Activated naive CD8-positive, alpha-beta T cell treated with anti-CD3 and anti-CD28 coated beads, Interleukin-2, amount 50 U/mL, for 24 hours (primary cell): Measurements from ENCODE around the gene CBLN3.

Experiments
- ATAC-seq: fragments of 150-1000 bp; cut with Tn5 transposase; one replicate; pipeline ENCODE4 v1.10.0; 2021
- DNase-seq: peaks from one replicate; pipeline ENCODE4 v3.0.0; 2021
- H3K27ac Mint-ChIP-seq: one replicate; pipeline ENCODE4 v1.8.0; 2021; ENCODE audit warnings: mild to moderate bottlenecking, mixed read lengths
- H3K27me3 Mint-ChIP-seq: one replicate; pipeline ENCODE4 v1.8.0; 2021; ENCODE audit warnings: mixed read lengths
- H3K36me3 Mint-ChIP-seq: one replicate; pipeline ENCODE4 v1.8.0; 2021; ENCODE audit warnings: low read depth, mixed read lengths
- H3K4me1 Mint-ChIP-seq: one replicate; pipeline ENCODE4 v1.8.0; 2021; ENCODE audit warnings: mixed read lengths
- H3K4me3 Mint-ChIP-seq: one replicate; pipeline ENCODE4 v1.8.0; 2021; ENCODE audit warnings: mild to moderate bottlenecking, moderate library complexity, mixed read lengths
- H3K9me3 Mint-ChIP-seq: one replicate; pipeline ENCODE4 v1.8.0; 2021; ENCODE audit warnings: mixed read lengths

Gene CBLN3

DNA sequence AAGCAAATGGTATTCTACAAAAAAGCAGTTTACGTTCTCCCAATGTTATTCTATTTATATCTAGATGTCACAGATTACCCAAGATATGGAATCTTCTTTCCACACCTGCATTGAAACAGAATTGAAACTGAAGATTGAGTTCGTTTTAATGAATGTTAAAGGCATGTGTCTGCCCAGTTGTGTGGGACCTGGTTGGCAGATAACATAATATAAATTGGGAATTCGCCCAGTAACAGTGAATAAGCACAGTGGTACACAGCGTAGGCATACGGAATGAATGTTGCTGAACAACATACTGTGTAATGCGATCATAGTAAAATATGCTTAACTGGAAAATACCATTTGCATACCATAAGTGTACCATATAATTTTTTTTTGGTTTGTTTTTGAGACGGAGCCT, 4.6 kb upstream of the CBLN3 start:
- peaks cover 50% of the 10 kb centered on the region for H3K4me1 Mint-ChIP-seq
- no peaks in the 10 kb centered on the region for H3K9me3 Mint-ChIP-seq
- no peak overlapping the region for H3K4me3 Mint-ChIP-seq
- DNase-seq (no peak), ATAC-seq (no peak)
- H3K27ac Mint-ChIP-seq = no peak overlapping the region
- peaks cover 36% of the 10 kb centered on the region for H3K36me3 Mint-ChIP-seq
- no peaks in the 10 kb centered on the region for H3K27me3 Mint-ChIP-seq

DNA sequence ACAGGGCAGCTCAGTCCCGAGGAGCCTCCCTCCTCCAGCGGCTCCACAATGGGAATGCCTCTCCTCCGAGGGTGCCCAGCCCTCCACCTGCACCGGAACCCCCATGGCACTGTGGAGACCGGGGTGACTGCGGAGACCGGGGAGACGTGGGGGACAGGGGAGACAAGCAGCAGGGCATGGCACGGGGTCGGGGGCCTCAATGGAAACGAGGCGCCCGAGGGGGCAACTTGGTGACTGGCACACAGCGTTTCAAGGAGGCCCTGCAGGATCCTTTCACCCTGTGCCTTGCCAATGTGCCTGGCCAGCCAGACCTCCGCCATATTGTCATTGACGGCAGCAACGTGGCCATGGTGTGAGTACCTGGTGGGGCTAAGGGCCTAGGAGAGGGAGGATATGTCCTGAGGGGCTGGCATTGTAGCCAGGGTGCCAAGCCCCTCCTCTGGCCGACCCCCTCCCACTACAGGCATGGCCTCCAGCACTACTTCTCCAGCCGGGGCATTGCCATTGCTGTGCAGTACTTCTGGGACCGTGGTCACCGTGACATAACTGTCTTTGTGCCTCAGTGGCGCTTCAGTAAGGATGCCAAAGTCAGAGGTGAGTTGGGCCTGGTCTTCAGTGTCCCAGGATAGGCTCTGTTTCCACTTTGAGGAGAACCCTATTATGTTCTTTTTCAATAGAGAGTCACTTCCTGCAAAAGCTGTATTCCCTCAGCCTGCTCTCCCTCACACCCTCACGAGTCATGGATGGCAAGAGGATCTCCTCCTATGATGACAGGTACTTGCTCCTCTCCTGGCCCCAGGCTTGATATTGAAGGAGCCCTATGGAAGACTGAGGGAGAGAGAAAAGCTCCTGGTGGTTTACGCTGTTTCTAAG, 3.0 kb upstream of the CBLN3 start:
- peaks cover 40% of the 10 kb centered on the region for H3K4me1 Mint-ChIP-seq
- no peak for ATAC-seq
- no peaks in the 10 kb centered on the region for H3K9me3 Mint-ChIP-seq
- H3K27ac Mint-ChIP-seq = no peak overlapping the region
- H3K27me3 Mint-ChIP-seq = no peaks in the 10 kb centered on the region
- peak overlapping the region; percentile 89 for H3K4me3 Mint-ChIP-seq
- DNase-seq = no peak
- peaks cover 28% of the 10 kb centered on the region for H3K36me3 Mint-ChIP-seq

DNA sequence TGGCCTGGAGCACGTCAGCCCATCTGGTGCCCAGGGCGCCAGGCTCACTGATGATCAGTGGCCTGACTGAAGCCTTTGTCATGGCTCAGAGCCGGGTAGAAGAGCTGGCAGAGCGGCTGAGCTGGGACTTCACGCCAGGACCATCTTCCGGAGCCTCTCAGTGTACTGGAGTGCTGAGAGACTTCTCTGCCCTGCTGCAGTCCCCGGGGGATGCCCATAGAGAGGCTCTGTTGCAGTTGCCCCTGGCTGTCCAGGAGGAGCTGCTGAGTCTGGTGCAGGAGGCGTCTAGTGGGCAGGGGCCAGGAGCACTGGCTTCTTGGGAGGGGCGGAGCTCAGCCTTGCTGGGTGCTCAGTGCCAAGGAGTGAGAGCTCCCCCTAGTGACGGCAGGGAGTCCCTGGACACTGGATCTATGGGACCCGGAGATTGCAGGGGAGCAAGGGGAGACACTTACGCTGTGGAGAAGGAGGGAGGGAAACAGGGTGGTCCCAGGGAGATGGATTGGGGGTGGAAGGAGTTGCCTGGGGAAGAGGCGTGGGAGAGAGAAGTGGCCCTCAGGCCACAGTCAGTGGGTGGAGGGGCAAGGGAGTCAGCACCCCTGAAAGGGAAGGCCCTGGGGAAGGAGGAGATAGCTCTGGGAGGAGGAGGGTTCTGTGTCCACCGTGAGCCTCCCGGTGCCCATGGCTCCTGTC, 2.2 kb upstream of the CBLN3 start:
- H3K4me1 Mint-ChIP-seq = peaks cover 34% of the 10 kb centered on the region
- H3K4me3 Mint-ChIP-seq = peak overlapping the region; percentile 89
- no peaks in the 10 kb centered on the region for H3K9me3 Mint-ChIP-seq
- peak overlapping the region; percentile 92 for H3K27ac Mint-ChIP-seq
- H3K36me3 Mint-ChIP-seq = peaks cover 25% of the 10 kb centered on the region
- peak; percentile 95 for DNase-seq
- no peaks in the 10 kb centered on the region for H3K27me3 Mint-ChIP-seq
- peak; percentile 64 for ATAC-seq

DNA sequence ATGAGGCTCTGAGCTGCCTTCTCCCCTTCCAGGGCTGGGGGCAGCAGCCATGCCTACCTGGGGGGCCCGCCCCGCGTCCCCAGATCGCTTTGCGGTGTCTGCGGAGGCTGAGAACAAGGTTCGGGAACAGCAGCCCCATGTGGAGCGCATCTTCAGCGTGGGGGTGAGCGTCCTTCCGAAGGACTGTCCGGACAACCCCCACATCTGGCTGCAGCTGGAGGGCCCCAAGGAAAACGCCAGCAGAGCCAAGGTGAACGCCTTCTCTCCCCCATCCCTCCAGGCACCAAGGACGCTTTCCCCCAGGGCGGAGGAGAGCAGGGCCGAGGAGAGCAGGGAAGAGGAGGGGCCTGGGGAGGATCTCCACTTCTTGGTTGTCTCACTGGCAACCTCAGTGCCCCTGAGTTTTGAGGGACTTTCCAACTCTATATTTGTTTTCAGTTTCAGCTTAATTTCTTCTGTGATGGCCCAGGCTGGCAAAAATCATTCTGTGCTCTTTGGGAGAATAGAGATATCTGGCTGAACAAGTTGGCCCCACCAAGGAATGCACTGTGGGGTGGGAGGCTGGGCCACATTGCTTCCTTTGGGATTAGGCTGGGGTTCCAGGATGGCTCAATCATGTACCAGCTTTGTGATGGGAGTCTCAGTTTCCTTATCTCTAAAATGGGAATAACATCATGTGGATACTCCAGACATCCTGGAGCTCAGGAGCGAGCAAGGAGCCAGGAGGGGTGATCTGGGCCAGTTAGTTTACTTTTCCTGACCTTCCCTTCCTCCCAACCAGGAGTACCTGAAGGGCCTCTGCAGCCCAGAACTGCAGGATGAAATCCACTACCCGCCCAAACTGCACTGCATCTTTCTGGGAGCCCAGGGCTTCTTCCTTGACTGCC, 1.5 kb upstream of the CBLN3 start:
- peak; percentile 66 for ATAC-seq
- H3K27ac Mint-ChIP-seq = peak overlapping the region; percentile 92
- H3K36me3 Mint-ChIP-seq = peaks cover 21% of the 10 kb centered on the region
- H3K4me3 Mint-ChIP-seq = peak overlapping the region; percentile 89
- no peaks in the 10 kb centered on the region for H3K9me3 Mint-ChIP-seq
- H3K27me3 Mint-ChIP-seq = no peaks in the 10 kb centered on the region
- H3K4me1 Mint-ChIP-seq = peaks cover 36% of the 10 kb centered on the region
- peak; percentile 75 for DNase-seq

DNA sequence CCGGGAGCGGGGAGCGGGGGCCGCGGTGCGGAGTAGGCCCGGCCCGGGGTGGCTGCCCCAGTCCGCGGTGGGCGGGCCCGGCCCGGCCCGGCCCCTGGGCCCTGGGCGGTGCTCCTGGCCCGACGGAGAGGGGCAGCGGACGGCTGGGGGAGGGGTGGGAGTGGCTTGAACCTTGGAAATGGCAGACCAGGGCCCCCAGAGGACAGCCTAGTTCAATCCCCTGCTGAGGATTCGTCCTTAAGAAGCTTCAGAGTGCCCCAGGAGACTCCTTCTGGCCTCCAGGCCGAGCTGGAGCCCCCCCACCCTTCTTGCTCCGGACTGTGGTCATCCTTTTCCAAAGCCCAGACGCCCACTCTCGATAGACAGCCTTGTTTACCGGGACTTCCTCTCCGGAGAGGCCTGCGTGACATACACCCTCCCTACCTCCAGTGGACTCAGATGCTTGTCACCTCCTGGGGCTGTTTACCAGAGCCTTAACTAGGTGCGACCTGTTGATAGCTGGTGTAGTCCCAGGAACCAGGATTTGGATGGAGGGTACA, 744 bp upstream of the CBLN3 start:
- Mint-ChIP-seq H3K9me3 (no peaks in the 10 kb centered on the region), H3K27ac (peak overlapping the region; percentile 92), H3K4me3 (peak overlapping the region; percentile 89), H3K36me3 (peaks cover 16% of the 10 kb centered on the region), H3K27me3 (no peaks in the 10 kb centered on the region), H3K4me1 (peaks cover 42% of the 10 kb centered on the region)
- ATAC-seq (peak; percentile 58), DNase-seq (peak; percentile 68)

DNA sequence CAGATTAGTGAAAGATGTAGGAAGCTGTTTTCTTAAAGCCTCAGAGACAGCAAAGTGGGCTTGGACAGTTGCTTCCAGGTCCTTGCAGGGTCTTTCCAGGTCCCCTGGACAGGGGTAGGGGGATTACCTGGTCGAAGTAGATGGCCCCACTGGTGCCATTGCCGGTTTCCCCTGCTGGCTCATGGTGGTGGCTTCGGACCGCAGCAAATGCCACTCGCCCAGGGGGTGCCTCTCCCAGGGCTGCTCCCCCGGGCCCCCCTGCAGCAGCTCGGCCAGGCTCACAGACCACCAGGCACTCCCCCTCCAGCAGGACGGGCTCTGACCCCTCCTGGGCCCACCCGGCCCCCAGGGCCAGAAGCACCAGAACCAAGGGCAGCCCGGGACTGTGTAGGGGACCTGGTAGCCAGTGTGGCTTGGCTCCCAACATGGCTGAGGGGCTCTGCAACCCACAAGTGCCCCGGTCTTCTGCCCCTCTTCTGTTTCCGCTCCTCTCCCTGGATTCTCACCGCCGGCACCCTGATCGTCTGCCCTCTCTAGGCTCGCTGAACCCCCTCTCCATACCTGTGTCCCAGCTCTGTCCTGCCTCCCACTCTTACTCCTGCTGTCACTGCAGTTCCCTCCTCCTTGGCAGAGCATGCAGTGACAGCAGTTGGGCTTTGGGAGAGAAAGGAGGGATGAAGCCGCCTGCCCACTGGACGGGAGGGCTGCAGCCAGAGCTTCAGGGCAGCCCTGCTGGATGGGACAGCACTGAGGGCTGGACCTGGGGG, 657 bp downstream of the CBLN3 start:
- ATAC-seq (no peak), DNase-seq (no peak)
- Mint-ChIP-seq H3K4me3 (peak overlapping the region; percentile 84), H3K36me3 (peaks cover 13% of the 10 kb centered on the region), H3K27me3 (no peaks in the 10 kb centered on the region), H3K4me1 (peaks cover 43% of the 10 kb centered on the region), H3K27ac (peak overlapping the region; percentile 96), H3K9me3 (no peaks in the 10 kb centered on the region)

DNA sequence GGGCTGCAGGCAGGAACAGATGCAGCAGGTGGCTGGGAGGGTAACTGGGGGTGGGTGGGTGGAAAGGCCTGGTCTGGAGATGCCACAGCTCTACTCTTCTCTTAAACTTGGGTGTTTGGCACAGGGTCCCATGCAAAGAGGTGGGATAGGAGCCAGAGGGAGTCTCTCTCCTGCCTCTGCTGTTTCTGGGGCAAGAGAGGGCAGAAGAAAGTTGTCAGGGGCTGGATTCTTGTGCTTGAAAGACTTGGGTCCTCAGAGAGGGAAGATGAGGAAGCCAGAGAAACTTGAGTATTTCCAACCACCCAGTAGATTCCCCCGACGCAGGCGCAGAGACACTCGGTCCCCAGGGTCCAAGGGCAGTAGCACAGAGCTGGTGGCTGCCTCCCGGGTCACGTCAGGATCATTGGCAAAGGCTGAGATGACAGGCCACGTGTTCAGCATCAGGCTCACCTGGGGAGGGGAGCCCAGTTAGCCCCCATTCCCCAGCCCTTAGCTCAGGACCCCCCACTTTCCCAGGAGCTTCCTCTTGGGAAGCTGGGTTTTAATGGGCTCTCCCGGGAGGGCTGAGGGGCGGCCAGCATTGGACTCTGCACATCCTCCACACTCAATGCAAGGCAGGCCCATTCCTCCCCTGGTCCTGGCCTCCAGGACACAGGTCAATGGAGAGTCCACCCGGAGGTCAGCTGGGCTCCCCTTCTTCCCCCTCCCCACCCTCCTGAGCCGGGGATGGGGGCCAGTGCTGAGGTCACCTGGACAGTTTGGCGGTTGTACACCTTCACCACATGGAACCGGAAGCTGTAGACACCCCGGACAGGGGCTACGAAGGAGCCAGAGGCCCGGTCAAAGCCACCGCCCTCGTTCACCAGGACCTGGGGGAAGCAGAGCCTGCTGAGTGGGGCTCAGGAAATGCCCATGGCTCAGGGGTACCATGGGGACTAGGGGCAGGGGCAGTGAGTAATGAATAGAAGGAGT, 1.6 kb downstream of the CBLN3 start:
- H3K27ac Mint-ChIP-seq = no peak overlapping the region
- no peak for DNase-seq
- no peak overlapping the region for H3K4me3 Mint-ChIP-seq
- no peak for ATAC-seq
- no peaks in the 10 kb centered on the region for H3K27me3 Mint-ChIP-seq
- peaks cover 4% of the 10 kb centered on the region for H3K36me3 Mint-ChIP-seq
- H3K4me1 Mint-ChIP-seq = peaks cover 39% of the 10 kb centered on the region
- H3K9me3 Mint-ChIP-seq = no peaks in the 10 kb centered on the region

DNA sequence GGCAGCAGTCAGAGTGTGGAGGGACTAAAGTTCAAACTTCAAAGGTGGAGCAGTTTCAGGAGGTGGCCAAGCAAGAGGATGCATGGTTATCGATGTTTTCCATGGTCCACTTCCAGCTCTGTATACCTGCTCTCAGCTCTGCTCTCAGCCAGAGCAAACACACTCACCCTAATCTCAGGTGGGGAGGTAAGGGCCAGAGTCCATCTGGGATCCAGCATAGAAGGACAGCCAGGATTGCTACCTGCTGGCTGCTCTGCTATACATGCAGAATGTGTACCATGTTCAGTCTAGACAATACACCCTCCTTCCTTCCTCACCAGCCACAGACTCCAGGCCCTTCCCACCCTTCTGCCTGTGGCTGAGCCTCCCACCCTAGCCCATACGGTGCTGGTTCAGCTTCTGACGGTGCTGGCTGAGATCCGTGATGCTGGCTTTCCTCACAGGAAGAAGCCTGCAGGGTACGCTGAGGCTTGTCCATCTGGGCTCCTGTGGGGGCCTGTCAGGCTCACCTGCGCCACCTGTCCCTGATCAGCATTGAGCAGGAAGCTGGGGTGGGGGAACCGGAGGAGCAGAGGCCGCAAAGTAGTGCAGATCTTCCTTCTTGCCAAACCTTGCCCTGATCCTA, 2.4 kb downstream of the CBLN3 start:
- H3K36me3 Mint-ChIP-seq = peaks cover 2% of the 10 kb centered on the region
- ATAC-seq (no peak), DNase-seq (no peak)
- no peak overlapping the region for H3K4me3 Mint-ChIP-seq
- no peaks in the 10 kb centered on the region for H3K27me3 Mint-ChIP-seq
- H3K9me3 Mint-ChIP-seq = no peaks in the 10 kb centered on the region
- H3K27ac Mint-ChIP-seq = no peak overlapping the region
- peaks cover 36% of the 10 kb centered on the region for H3K4me1 Mint-ChIP-seq

DNA sequence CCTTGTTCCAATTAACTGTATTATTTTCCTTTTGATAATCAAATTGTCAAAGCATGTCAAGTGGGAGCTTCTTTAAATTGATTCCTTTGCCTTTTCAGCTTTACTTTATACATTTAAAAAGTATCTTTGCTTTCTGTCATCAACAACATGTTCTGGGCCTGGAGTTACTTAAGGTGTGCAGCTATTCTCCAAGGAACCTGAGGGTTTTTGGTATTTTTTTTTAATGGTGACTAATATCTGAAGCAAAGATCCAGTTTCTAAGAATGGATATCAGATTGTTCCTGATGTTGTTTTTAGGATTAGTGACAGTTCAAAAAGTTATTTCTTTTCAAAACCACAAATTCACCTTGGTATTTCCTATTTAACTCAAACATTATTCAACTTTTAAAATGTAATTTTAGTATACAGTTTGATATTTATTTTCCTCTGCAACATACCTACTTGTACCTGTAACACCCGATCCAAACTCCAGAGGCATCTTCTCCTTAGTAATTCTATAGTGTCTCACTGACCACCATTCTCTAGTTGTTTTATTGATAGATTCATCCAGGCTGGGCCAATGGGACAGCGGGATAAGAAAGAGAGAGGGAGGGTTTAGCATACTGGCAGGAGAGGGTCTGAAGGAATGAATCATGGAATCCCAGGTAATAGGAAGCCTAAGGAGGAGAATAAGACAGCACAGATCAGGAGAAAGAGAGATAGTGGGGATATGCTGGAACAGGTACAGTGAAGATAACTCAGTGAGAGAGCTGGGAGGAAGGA, 3.1 kb downstream of the CBLN3 start:
- Mint-ChIP-seq H3K36me3 (no peaks in the 10 kb centered on the region), H3K27ac (no peak overlapping the region), H3K27me3 (no peaks in the 10 kb centered on the region), H3K4me1 (peaks cover 29% of the 10 kb centered on the region), H3K4me3 (no peak overlapping the region), H3K9me3 (no peaks in the 10 kb centered on the region)
- ATAC-seq = no peak
- DNase-seq = no peak

DNA sequence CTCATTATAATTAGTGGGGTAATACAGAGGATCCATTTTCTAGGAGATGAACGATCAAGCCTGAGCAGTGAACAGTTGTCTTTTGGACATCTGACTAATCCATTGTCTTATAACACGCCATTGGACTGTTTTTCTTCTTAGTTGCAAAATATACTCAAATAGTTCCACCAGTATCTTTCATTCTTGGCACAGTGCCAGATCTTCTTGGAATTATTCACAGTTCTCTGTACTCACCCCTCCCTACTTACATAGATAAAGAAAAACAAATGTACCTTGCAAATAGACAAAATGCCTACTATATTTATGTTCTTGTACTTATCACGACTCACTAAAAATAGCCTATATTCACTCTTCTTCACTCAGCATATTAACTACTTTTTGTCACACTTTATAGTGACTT, 3.8 kb downstream of the CBLN3 start:
- no peaks in the 10 kb centered on the region for H3K27me3 Mint-ChIP-seq
- H3K4me3 Mint-ChIP-seq = no peak overlapping the region
- H3K27ac Mint-ChIP-seq = no peak overlapping the region
- no peaks in the 10 kb centered on the region for H3K36me3 Mint-ChIP-seq
- H3K4me1 Mint-ChIP-seq = peaks cover 24% of the 10 kb centered on the region
- no peaks in the 10 kb centered on the region for H3K9me3 Mint-ChIP-seq
- no peak for ATAC-seq
- DNase-seq = no peak

DNA sequence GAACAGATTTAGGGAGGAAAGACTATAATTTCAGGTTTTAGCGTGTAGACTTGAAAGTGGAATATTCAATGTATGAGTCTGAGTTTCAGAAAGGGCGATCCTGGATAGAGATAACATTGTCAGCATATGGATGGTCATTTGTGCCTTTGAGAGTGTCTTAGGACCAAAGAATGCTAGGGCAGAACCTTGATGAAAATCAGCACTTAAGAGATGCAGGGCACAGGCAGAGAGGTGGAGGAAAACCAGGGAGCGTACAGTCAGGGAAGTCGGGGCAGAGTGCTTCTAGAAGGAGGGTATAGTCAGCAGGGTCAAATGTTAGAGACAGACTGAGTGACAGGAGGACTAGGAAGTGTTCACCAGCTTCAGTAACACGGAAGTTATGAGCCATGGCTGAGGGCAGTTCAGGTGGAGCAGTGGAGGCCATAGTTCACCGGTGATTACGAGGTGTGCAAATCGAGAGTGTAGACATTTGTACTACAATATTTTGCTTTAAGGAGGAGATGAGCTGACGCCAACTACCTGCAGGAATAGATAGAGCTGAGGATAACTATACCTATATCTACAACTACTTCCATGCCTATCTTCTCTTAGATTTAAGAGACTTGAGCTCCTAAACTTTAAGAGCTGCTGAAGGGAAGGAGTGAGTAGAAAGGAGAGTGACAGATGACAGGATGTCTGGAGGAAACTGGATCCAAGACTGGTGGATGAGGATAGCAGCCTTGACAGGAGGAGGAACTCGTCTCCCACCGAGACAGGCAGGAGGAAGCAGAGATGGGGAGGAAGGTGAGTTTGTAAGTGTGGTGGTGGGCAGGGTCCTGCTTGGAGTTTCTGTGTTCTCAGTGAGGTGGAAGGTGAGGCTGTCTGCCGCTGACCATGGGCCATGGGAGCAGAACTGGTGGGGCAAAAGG, 6.5 kb downstream of the CBLN3 start:
- no peaks in the 10 kb centered on the region for H3K9me3 Mint-ChIP-seq
- H3K4me1 Mint-ChIP-seq = peaks cover 17% of the 10 kb centered on the region
- no peak for DNase-seq
- no peak for ATAC-seq
- H3K4me3 Mint-ChIP-seq = no peak overlapping the region
- H3K36me3 Mint-ChIP-seq = no peaks in the 10 kb centered on the region
- H3K27ac Mint-ChIP-seq = no peak overlapping the region
- peaks cover 5% of the 10 kb centered on the region for H3K27me3 Mint-ChIP-seq
